Panc1 (cell line): ENCODE data around the gene C11orf42. TPM values are rescaled to one million over a fixed set of nuclear protein-coding genes. Genes with fewer than 3 reads are reported as not detected.

Experiments
- ATAC-seq: fragments of 200-7000 bp; cut with Tn5 transposase; 2 replicates; pipeline ENCODE4 v1.9.1; 2020; ENCODE audit warnings: mild to moderate bottlenecking, moderate library complexity
- BruUV-seq: library from RNA; stranded (reverse); fragments of 400-500 nt; replicated peaks from 2 replicates; lab custom pipeline; 2021; lab: Mats Ljungman, UMichigan
- CTCF ChIA-PET: fragments of 300-600 bp; sonication (Branson Sonifier 250); formaldehyde crosslinking; loops from one replicate; lab custom pipeline; 2022; ENCODE audit warnings: antibody characterized with exemption; lab: Charles Lee
- POLR2A ChIA-PET: fragments of 300-600 bp; sonication (Branson Sonifier 250); formaldehyde crosslinking; loops from one replicate; lab custom pipeline; 2022; ENCODE audit warnings: antibody characterized with exemption; lab: Charles Lee
- DNase-seq: peaks from one replicate; pipeline ENCODE4 v3.0.0-alpha.2; 2010; ENCODE audit warnings: low read depth, low spot score
- H3K27ac ChIP-seq: 2 replicates; pipeline ENCODE4 v1.5.1; 2011; ENCODE audit warnings: mild to moderate bottlenecking, low read length, inconsistent platforms
- H3K27me3 ChIP-seq: fragments of 200-500 bp; sonication (Bioruptor generic); 2 replicates; pipeline ENCODE4 v1.6.0; 2014; ENCODE audit warnings: low read length, inconsistent platforms; ENCODE audit not compliant: control insufficient read depth, insufficient read depth
- H3K36me3 ChIP-seq: fragments of 200-500 bp; sonication (Bioruptor generic); 2 replicates; pipeline ENCODE4 v1.5.1; 2014; ENCODE audit warnings: inconsistent platforms, mild to moderate bottlenecking, low read length, moderate library complexity; ENCODE audit not compliant: control insufficient read depth, insufficient read depth
- H3K4me1 ChIP-seq: 2 replicates; pipeline ENCODE4 v1.5.1; 2011; ENCODE audit warnings: inconsistent platforms, mild to moderate bottlenecking, low read length, moderate library complexity; ENCODE audit not compliant: control insufficient read depth, insufficient read depth
- H3K4me3 ChIP-seq, 2 experiments: 2 replicates each; pipeline ENCODE4 v1.5.1; 2011 to 2012; ENCODE audit warnings: low read depth in 2 of 2, low read length in 2 of 2, mild to moderate bottlenecking in 2 of 2, inconsistent platforms in 1 of 2, moderate library complexity in 1 of 2
- H3K9me3 ChIP-seq: fragments of 200-500 bp; sonication (Bioruptor generic); 2 replicates; pipeline ENCODE4 v1.5.1; 2014; ENCODE audit warnings: low read depth, mild to moderate bottlenecking, inconsistent platforms, low read length, moderate library complexity; ENCODE audit not compliant: control insufficient read depth, insufficient read depth
- CTCF ChIP-seq: fragments of 450-650 bp; IDR thresholded peaks from 2 replicates; pipeline ENCODE4 v1.5.1; 2017; ENCODE audit warnings: mild to moderate bottlenecking
- POLR2AphosphoS5 ChIP-seq: IDR thresholded peaks from 2 replicates; pipeline ENCODE4 v1.6.1; 2012; ENCODE audit warnings: mild to moderate bottlenecking, low read depth, low read length, moderate library complexity
- REST ChIP-seq, 2 experiments: IDR thresholded peaks; 2 replicates each; pipeline ENCODE4 v1.6.1; 2011 to 2012; ENCODE audit warnings: low read depth in 2 of 2, control low read depth in 1 of 2, low read length in 1 of 2, mild to moderate bottlenecking in 1 of 2, moderate library complexity in 1 of 2; ENCODE audit not compliant: insufficient read depth in 1 of 2
- SIN3A ChIP-seq: IDR thresholded peaks from 2 replicates; pipeline ENCODE4 v1.6.1; 2012; ENCODE audit warnings: low read depth, mild to moderate bottlenecking, low read length, moderate library complexity, borderline replicate concordance; ENCODE audit not compliant: insufficient read depth
- TCF7L2 ChIP-seq: IDR thresholded peaks from 2 replicates; pipeline ENCODE4 v1.6.1; 2011; ENCODE audit warnings: mild to moderate bottlenecking, low read depth, low read length, inconsistent platforms
- in situ Hi-C: cut with HindIII; loops from 2 replicates; pipeline ENCODE4 v1.10.0; 2016; ENCODE audit warnings: low sequenced_read_pairs, low pct_unique_long_range_greater_than_20kb
- intact Hi-C: fragments of 100-400 bp; cut with micrococcal nuclease; formaldehyde crosslinking; loops from one replicate; pipeline ENCODE4 v1.10.0; 2022; ENCODE audit not compliant: unreplicated experiment
- total RNA-seq: library from RNA; stranded (reverse); gene quantifications from one replicate; pipeline ENCODE4 v1.2.1, GENCODE V29; 2021; ENCODE audit not compliant: unreplicated experiment

C11orf42 gene
- total RNA-seq, 1 experiment from 2014 or later, result not detected

GRCh38 chr11:6201481-6201880 is 3.9 kb upstream of the C11orf42 start:
- POLR2A ChIA-PET, result no interaction called here
- no peak for DNase-seq
- in situ Hi-C loops (no loop called here), intact Hi-C loops (no loop called here)
- no peak overlapping the region for H3K27ac ChIP-seq
- no TSS peak for BruUV-seq
- H3K27me3 ChIP-seq, result no peaks in the 10 kb centered on the region; the same call in 1 of the 2 replicates
- ATAC-seq, result no peak
- H3K4me3 ChIP-seq, result no peak overlapping the region
- TF ChIP-seq REST (IDR thresholded peaks at IDR 0.05; ENCODE audit: insufficient read depth in 1 of 2, low read depth in 2 of 2, low read length in 1 of 2), result no peak
- no peak for TF ChIP-seq POLR2AphosphoS5
- no peak for TF ChIP-seq CTCF
- no peak for TF ChIP-seq SIN3A
- TF ChIP-seq TCF7L2, result no peak
- CTCF ChIA-PET, result no interaction called here
- no peaks in the 10 kb centered on the region; the same call in 1 of the 2 replicates for H3K36me3 ChIP-seq
- H3K4me1 ChIP-seq, result no peaks in the 10 kb centered on the region
- H3K9me3 ChIP-seq, result no peaks in the 10 kb centered on the region

GRCh38 chr11:6202041-6202440 is 3.3 kb upstream of the C11orf42 start:
- Histone ChIP-seq H3K9me3 (no peaks in the 10 kb centered on the region), H3K27me3 (no peaks in the 10 kb centered on the region), H3K27ac (no peak overlapping the region), H3K4me1 (no peaks in the 10 kb centered on the region), H3K36me3 (no peaks in the 10 kb centered on the region; the same call in 1 of the 2 replicates), H3K4me3 (no peak overlapping the region)
- DNase-seq (no peak), ATAC-seq (no peak)
- TF ChIP-seq REST (IDR thresholded peaks at IDR 0.05; ENCODE audit: insufficient read depth in 1 of 2, low read depth in 2 of 2, low read length in 1 of 2), result no peak
- TF ChIP-seq POLR2AphosphoS5, result no peak
- no peak for TF ChIP-seq CTCF
- TF ChIP-seq TCF7L2, result no peak
- TF ChIP-seq SIN3A, result no peak
- intact Hi-C loops (no loop called here), in situ Hi-C loops (no loop called here)
- BruUV-seq, result no TSS peak
- CTCF ChIA-PET, result no interaction called here
- POLR2A ChIA-PET, result no interaction called here
